Smooth muscle cell of the brain vasculature (primary cell): ENCODE results near the gene ADAMTS17.

ENCODE experiments used
- DNase-seq: peaks from one replicate; pipeline ENCODE4 v3.0.0-alpha.2; 2012; ENCODE audit warnings: low read depth, low spot score

ADAMTS17 gene

DNA sequence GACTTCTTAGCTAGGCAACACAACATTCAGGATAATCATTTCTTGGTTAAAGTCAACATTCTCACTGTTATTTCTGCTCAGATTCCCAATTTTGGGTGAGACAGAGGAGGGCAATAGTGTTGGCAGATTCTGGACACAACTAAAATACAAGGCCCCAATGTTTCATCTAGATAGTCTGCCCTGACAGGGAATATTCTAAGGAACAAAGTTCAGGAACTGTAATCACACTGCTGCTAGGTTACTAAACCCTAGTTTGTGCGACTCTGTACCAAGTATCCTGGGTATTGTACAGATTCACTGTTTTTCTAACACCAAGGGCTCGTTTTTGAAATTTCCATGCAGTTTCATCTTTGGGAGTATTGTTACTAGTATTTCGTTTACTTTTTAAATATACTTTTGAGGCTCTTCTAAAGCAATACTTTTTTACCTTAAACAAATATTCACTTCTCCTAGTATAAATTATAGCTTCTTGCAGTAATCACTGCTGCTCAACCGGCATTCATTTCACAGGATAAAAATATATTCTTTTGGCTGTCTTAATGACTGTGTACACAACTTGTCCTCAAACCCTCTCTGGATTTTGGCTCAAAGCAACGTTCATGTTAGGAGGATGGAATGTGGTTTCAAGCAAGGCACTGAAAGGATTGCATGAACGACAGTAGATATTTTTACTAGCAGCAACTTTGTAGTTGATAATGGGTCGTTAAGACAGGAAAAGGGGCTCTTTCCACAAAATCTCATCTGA, 167.4 kb downstream of the ADAMTS17 start:
- DNase-seq: no peak

DNA sequence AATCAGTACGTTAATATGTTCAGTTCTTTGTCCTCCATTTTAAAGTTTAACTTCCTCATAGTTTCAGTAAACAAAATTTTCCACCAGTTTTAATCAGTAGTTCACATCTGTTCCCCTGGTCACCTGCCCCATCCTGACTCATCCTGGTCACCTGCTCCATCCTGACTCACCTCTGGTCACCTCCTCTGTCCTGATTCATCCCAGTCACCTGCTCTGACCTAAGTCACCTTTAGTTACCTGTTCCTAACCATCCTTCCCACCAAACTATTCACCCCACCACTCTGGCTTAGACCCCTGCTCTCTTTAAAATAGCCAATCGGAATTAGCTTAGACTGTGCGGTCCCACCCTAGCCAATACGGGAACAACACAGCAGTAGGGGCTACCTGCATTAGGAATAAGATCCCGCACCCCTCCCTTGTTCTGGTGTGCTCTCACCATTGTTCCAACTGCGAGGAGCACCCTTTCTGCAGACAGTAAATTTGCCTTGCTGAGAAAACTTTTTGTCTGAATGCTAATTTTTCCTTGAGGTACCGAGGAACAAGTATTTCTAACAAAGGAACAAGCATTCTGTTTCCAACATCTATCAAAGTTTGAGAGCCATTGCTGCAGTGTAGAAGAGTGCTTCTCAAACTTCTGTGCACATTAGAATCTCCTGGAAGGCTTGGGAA, 169.3 kb downstream of the ADAMTS17 start:
- no peak for DNase-seq

DNA sequence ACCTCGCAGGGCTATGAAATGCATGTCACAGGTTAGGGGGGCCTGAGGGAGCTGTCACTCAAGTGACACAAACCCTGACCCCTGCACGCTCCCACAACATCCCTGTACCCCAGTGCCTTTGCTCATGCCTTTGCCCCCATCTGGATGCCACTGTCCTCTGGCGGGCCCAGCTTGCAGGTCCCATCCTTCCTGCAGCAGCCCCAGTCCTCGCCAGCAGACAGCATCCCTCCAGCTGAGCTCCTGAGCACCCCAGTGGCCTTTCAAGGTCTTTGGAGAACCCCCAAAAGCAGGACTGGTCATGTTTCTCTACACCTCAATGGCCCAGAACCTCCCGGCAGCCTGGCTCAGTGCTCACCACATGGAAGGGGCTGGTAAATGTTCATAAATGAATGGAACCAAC, 170.4 kb downstream of the ADAMTS17 start:
- no peak for DNase-seq

DNA sequence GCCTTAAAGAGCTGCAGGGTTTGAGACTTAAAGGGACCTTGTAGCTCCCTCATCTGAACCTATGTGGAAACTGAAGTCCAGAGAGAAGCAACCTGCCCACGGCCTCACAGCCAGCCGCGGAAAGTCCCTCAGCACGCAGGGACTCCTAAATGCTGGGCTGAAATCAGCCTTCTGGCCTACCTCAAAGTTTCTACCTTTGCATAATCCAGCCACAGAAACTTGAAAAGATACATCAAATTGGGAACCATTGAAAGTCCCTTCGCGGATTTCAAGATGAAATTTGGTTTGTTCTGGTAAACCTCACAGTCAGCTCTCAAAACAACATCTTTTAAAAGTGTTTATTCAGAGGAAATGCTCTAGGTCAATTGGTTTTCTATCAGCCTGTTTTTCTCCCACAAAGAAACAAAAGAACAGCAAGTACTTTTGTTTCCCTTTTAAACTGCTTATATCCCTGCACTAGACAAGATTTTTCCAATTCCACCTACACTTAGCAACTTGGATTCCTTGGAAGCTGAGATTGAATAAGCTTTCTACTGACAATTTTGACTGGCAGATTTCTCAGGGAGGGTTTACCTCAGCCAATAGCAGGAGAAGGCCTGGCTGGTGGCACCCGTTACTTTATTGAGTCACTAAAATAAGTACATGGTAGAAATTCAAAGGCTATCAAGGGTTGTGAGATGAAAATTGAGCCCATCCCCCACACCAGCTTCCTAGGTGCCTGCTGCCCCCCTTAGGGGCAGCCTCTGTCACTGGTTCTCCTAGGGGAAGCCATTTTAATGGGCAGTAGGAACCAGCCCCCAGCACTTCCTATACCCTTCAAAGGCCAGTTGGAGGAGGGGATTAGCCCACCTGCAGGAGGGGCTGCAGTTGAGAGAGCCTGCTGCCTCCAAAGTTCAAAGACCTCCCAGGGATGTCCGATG, 171.2 kb downstream of the ADAMTS17 start:
- DNase-seq: no peak

DNA sequence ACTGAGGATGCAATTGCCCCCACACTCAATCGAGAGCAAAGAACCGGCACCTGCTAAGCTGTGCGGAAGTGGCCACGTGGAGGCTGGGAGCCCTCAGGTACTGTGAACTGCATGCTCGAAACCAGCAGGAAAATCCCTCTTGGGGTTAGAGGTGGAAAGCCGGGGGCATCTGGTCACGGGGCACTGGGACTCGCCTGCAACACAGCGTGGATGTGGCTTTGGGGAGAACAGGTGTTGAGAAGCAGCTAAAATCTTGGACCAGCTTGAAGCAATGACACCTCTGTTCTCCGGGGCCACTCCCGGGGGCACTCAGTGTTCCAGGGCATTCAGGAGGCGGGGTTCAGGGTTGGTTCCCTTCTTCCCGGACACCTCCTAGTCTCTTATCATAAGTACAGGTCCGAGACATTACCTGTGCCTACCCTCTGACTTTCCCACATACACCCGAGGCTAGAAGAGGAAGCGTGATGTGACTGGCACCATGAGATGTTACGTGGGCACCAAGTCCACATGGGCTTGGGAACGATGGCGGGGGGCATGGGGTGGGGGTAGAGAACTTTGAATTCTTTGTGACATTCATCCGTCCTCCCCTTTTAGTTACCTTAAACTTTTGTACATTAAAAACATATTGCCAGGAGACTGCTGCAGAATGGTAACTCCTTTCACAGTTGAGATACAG, 172.0 kb downstream of the ADAMTS17 start:
- no peak for DNase-seq

DNA sequence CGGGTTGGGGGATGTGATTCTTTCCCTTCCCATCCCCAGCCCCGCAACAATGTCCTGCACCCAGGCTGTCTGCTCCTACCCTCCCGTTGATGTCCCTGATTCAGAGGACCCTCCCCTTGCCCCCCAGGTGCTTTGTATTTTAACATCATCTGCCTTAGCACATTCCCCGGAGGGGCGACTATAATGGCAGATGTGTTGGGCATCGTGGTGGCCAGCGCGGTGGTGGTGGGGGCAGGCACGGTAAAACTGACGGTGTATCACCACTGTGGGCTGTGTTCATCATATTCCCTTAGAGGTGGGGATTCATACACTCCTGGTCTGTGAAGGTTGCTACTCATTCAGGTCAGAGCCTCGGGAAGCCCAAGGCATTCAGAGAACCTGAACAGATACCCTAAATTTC, 173.0 kb downstream of the ADAMTS17 start:
- DNase-seq: no peak

DNA sequence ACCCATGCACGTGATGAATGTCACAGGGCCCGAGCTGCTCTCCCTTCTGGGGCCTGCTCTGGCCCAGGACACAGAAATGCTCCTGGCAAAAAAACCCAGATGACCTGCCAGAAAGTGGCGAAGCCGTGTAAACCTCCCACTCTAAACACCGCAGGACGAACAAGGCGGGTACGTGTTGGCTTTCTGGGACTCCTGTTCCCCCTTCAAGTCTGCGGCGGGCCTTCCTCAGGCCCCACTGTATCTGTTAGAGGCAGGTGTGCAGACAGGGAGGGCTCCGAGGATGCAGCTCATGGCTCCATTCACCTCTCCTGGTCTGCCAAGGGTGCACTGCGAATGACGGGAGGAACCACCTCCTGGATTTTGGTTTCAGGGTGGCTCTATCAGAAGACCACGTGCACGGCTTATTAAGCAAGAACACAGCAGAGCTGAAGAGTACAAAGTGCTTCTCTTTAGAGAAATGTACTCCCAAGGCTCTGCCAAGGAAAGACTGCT, 173.8 kb downstream of the ADAMTS17 start:
- DNase-seq: no peak

DNA sequence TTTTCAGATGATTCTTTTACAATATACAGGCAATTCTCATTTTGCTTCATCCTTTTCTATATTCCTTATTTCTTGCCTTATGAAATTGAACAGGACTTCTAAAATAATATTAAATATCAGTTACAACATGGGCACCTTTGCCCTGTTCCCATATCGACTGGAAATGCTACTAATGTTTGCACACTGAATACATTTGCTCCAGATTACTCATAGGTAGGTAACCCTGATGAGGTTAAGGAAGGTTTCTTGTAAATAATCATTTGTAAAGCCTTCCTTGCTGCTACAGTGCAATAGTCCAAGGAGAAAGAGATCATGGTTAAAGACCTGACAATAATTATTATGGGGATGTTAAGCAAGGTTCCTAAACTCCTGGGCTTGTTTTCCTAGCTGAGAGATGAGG, 175.5 kb downstream of the ADAMTS17 start:
- no peak for DNase-seq

DNA sequence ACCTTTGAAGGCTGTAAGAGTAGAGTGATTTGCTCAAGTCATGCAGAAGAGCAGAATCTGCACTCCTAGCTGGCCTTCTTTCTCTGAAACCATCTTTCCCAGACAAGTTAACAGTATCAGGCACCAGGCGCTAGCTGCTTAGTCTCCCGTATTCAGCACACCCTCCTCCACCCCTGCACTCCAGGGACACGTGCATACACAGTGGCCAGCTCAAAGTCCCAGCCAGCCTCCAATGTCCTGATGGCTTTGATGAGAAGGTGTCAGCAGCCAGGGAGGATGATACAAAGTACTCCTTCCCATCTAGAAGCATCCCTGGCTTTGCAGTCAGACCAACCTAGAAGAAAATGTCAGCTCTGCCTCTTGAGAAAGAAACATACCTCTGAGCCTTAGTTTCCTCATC, 177.8 kb downstream of the ADAMTS17 start:
- DNase-seq: no peak

DNA sequence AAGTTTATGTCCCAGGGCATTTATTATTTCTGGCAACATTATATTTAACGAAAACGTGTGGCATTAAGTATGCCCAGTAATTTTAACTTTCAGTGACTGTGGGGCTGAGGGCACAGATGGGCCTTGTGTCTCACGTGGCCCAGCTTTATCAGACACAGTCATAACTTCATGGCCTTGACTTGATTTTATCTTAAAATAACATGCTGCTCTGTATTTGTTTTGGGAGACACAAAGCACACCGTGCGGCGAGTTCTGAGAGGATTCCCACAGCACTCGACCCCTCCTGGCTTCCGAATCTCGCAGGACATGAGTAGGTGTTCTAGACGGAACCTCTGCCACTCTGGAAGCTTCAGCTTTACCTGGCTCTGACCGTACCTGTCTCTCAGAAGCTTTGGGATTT, 180.8 kb downstream of the ADAMTS17 start:
- DNase-seq: no peak

DNA sequence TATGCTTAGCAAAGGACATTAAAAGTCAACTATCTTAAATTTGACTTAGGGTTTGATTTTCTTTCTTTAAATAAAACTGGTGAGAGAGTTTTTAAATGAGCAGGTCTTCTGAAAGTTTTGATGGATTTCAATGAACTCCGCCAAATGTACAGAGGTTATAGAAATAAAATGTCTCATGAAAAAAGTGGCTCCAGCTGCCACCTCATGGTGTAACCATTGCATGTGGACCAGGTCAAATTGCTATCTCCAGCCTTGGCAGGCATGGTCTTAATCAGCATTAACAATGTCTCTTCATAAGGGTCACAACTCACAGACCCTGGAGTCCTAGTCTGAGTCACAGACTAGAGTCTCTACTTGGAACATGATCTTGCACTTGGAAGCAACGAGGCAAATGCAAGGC, 182.3 kb downstream of the ADAMTS17 start:
- DNase-seq: no peak

DNA sequence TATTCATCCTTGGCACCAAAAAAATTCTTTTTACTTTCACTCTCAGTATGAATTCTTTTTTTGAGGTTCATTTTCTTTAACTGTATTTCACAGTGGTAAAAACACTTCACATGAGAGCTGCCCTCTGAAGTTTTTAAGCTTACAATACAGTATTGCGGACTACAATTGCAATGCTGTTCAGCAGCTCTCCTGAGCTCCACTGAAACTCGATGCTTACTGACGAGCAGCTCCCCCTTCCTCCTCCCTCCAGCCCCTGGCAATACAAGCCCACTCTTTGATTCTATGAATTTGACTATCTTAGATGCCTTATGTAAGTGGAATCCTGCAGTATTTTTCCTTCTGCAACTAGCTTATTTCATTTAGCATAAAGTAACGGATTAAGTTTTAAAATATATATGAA, 183.4 kb downstream of the ADAMTS17 start:
- no peak for DNase-seq

DNA sequence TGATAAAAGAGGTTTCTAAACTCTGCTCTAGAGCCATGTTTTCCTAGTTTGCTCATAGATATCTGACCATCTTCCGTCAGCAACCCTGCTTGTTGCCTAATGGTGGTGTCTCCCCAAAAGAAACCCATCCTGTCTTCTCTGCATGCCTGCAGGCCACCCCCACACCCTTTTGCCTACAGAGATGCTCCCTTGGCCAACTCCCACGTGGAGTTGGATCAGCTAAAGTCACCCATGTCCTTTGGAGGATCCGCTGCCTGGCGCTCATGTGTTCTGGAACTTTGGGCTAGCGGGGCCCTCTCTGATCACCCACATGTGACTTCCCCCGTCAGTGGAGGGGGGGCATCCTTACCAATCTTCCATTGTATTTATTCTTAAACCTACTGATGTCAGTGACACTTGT, 185.6 kb downstream of the ADAMTS17 start:
- DNase-seq: no peak

DNA sequence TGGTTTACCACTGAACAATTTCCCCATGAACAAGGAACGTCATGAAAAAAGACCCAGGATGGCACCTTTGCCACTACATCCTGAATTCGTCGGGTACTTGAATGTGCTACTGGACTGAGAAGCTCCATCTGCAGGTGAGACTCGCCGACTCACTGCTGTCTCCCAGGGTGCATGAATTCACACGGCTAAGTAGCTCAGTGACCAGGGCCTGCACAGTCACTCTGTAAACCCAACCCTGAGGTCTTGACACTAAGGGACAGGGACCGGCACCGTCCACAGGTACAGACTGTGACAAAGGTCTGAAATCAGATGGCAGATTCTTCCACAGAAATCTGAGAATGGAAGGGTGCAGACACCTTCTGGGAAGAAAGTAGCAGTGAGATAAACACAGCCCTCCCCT, 187.4 kb downstream of the ADAMTS17 start:
- no peak for DNase-seq

DNA sequence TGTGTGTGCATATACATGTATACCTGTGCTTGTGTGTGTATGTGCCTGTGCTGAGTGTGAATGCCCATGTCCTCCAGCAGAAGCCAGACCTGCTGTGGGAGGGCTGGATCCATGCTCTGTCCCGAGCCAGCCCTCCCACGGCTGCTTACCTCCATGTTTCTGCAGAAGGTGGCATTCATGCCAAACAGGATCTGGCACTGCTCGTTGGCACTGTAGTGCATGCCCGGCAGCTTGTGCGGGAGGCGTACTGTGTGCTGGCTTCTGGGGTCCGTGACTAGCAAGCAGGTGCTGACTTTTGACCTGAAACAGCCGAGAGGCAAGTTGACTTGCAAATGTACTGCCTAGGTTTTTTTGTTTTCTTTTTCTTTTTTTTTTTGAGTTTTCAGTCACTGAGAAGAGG, 189.3 kb downstream of the ADAMTS17 start:
- no peak for DNase-seq

DNA sequence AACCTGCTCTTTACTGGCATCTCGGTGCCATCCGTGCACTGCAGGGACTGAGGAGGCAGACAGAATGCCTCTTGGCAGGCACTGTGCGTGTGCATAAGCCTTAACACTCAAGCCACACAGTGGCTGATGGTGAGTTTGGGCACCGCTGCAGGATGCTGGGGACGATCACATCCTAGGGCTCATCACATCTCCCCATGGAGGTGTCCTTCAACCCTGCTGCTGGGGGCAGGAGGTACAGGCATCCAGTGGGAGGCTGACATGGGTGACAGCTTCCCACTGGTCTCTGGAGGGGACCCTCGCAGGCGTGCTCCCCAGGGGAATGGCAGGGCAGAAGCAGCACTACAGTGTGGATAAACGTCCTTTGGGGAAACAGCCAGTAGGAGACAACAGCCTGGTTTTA, 190.9 kb downstream of the ADAMTS17 start:
- DNase-seq: no peak

DNA sequence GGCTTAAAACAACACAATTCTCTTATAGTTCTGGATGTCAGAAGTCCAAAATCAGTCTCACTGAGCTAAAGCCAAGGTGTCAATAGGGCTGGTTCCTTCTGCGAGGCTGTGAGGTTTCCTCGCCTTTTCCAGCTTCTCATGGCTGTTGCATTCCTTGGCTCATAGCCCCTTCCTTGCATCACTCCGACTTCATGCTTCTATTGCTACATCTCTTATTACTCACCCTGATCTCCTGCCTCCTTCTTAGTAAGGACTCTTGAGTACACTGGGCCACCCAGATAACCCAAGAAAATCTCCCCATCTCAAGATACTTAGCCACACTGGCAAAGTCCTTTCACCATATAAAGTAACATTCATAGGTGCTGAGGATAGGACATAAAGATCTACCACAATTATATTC, 193.9 kb downstream of the ADAMTS17 start:
- DNase-seq: no peak

DNA sequence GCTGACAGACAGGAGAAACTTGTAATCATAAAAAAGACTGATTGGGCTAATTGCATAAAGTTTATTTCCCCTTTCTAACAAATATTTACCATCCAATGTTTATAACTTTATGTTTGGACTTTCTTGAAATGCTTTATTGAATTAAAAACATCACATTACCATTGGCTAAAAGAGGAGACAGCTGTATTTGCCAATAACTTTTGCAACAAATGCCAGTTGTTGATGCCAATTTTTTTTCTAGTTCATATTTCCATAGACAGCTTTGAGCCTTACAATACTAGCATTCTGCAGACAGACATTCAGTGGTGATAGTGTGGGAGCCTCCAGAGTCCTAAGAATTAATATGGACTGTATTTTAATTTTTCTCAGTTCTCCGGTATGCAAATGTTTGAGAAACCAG, 198.4 kb downstream of the ADAMTS17 start:
- DNase-seq: no peak

DNA sequence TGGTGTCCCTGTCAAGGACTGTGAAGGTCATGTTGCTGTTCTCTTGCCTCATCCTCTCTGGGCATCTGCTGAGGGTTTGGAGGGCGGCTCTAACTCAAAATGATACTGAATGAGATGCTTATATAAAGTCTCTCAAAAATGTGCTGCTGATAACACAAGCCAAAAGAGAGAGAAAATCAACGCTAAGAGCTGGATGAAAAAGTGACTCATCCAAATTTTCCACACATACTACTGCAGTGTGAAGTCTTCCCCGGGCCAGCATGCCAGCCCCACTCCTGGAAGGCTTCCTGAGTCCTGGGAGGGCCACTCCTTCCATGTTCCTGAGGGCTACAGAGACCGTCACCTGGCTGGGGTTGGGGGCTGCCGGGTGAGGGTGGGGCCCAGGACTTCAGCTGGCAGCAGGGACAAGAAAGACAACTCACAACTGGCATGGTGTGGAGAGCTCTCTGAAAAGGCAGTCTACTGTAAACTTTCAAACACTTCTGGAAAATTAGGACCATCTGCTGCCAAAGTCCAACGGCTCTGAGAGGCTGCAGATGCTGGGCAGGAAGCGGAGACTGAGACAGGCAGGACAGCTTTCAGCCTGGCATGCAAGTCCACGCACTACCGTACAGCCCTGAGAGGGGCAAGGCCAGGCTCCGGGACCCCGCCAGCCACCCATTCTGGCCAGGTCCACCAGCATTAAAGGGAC, 200.3 kb downstream of the ADAMTS17 start:
- DNase-seq: no peak

DNA sequence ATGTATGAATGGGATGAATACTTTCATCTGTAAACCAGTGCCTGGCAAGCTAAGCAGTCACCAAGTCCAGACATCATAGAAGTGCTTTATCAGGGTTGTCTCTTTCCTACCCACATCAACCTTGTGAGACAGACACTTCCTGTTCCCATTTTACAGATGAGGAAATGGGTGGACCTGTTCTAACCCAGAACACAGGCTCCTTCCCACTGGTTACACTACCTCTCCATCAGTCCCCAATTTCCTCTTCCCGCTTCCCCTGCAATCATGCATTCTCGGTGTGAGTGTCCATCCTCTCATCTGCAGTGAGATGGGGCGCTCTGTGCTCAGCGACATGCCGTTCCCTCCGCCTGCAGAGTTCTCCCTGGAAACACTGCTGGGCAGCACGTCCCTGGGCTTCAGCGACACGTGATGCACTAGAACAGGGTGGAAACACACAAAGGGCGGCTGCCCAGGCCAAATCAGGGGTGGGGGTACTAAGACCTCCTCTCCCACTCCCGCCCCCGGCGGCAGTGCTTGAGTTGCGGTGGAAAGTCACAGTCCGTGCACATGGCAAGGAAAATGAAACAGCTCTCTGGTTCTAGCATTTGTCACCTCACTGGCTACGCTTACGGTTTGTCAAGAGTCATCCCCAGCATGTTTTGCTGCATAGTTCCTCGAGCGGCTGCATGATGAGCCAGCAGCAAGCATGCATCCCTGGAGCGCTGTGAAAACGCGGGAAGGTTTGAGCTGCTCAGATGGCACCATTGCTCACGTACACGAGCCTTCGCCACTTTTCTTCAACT, 201.1 kb downstream of the ADAMTS17 start:
- no peak for DNase-seq
